Suprapubic skin (tissue), 4 donors: Measurements from ENCODE around the gene C2CD4D. TPM values are rescaled to one million over a fixed set of nuclear protein-coding genes. Genes with fewer than 3 reads are reported as not detected.
"Not testable (repeated sequence)": the region's sequence is repeated elsewhere in the genome, so short reads cannot be mapped to it uniquely, and the experiment has no call there.

Source experiments
- DNase-seq, 2 donors: peaks; one replicate each; pipeline ENCODE4 v3.0.0-alpha.2; 2019; ENCODE audit warnings: low spot score in 2 of 2
- H3K27ac ChIP-seq: fragments of 200-600 bp; sonication (generic); one replicate; pipeline ENCODE4 v1.5.1; 2019
- H3K27me3 ChIP-seq: fragments of 200-600 bp; sonication (generic); one replicate; pipeline ENCODE4 v1.5.1; 2019
- H3K36me3 ChIP-seq: fragments of 200-600 bp; sonication (generic); one replicate; pipeline ENCODE4 v1.5.1; 2019
- H3K4me1 ChIP-seq: fragments of 200-600 bp; sonication (generic); one replicate; pipeline ENCODE4 v1.5.1; 2019
- H3K4me3 ChIP-seq: fragments of 200-600 bp; sonication (generic); one replicate; pipeline ENCODE4 v1.5.1; 2019; ENCODE audit warnings: mild to moderate bottlenecking
- H3K9me3 ChIP-seq: fragments of 200-600 bp; sonication (generic); one replicate; pipeline ENCODE4 v1.5.1; 2019
- EP300 ChIP-seq: sonication (generic); formaldehyde crosslinking; IDR thresholded peaks from one replicate; pipeline ENCODE4 v1.6.1; 2017; ENCODE audit warnings: antibody characterized with exemption
- POLR2A ChIP-seq, 2 donors: fragments of 450-650 bp; IDR thresholded peaks; one replicate each; pipeline ENCODE4 v1.6.1; 2017; ENCODE audit warnings: antibody characterized with exemption in 2 of 2, mild to moderate bottlenecking in 2 of 2, moderate library complexity in 2 of 2
- POLR2AphosphoS5 ChIP-seq, 3 donors: sonication (generic); formaldehyde crosslinking; IDR thresholded peaks; one replicate each; pipeline ENCODE4 v1.6.1; 2017; ENCODE audit warnings: antibody characterized with exemption in 3 of 3
- WGBS: methylation state at CpG from one replicate; pipeline ENCODE4 v1.1.5; 2018; 5-methylcytosine and 5-hydroxymethylcytosine counted together
- total RNA-seq, 4 donors: library from RNA; depleted of rRNA; stranded (reverse); fragments of >200 nt; gene quantifications; one replicate each; pipeline ENCODE4 v1.1.0, GENCODE V29; 2016
- TF ChIP-seq, protein P1 (sequence below), 2 donors: fragments of 200-600 bp in 1 of 2; fragments of 450-650 bp in 1 of 2; sonication (generic) in 1 of 2; IDR thresholded peaks; one replicate each; pipeline ENCODE4 v1.5.1; 2016 to 2019; ENCODE audit warnings: antibody characterized with exemption in 2 of 2, mild to moderate bottlenecking in 1 of 2, moderate library complexity in 1 of 2

C2CD4D gene
- total RNA-seq, result 1 to 10 TPM in 3 of 4 donors, under 1 TPM in 1; 0.68 to 7.3 (median 2.1) TPM

- TF ChIP-seq POLR2AphosphoS5 (IDR thresholded peaks at IDR 0.05) (peak in 1 of 3 donors; percentile 67), POLR2A (IDR thresholded peaks at IDR 0.05) (peak in 1 of 2 donors; percentile 23), EP300 (no peak)
- TF ChIP-seq, protein P1, sequence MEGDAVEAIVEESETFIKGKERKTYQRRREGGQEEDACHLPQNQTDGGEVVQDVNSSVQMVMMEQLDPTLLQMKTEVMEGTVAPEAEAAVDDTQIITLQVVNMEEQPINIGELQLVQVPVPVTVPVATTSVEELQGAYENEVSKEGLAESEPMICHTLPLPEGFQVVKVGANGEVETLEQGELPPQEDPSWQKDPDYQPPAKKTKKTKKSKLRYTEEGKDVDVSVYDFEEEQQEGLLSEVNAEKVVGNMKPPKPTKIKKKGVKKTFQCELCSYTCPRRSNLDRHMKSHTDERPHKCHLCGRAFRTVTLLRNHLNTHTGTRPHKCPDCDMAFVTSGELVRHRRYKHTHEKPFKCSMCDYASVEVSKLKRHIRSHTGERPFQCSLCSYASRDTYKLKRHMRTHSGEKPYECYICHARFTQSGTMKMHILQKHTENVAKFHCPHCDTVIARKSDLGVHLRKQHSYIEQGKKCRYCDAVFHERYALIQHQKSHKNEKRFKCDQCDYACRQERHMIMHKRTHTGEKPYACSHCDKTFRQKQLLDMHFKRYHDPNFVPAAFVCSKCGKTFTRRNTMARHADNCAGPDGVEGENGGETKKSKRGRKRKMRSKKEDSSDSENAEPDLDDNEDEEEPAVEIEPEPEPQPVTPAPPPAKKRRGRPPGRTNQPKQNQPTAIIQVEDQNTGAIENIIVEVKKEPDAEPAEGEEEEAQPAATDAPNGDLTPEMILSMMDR (IDR thresholded peaks at IDR 0.05), result no peak
- Histone ChIP-seq H3K27ac (peak within 1 kb of the TSS; percentile 91), H3K27me3 (peaks cover 12% of the 10 kb centered on the region), H3K4me3 (peak within 1 kb of the TSS; percentile 48), H3K4me1 (peaks cover 48% of the 10 kb centered on the region), H3K36me3 (no peaks in the 10 kb centered on the region), H3K9me3 (no peaks in the 10 kb centered on the region)
- 19% methylated on average over 23 of the region's 47 CpGs for WGBS
- peak in 1 of 2 donors; percentile 75 for DNase-seq
Measured at GRCh38 chr1:151839457-151840403, at the start of gene C2CD4D. Gene C2CD4D, minus strand, starts transcription at chr1:151839820. Its CDS starts 831 bp downstream, at chr1:151838989.

GRCh38 chr1:151888972-151889570 lies 49.5 kb upstream of the C2CD4D start:
- TF ChIP-seq POLR2AphosphoS5 (IDR thresholded peaks at IDR 0.05) (no peak), POLR2A (IDR thresholded peaks at IDR 0.05) (no peak), EP300 (no peak)
- TF ChIP-seq, protein P1 (IDR thresholded peaks at IDR 0.05), result no peak
- Histone ChIP-seq H3K27ac (no peak overlapping the region), H3K27me3 (no peaks in the 10 kb centered on the region), H3K36me3 (peaks cover 10% of the 10 kb centered on the region), H3K4me3 (no peak overlapping the region), H3K9me3 (no peaks in the 10 kb centered on the region), H3K4me1 (no peaks in the 10 kb centered on the region)
- 93% methylated on average over 2 of the region's 2 CpGs for WGBS
- no peak for DNase-seq

DNA sequence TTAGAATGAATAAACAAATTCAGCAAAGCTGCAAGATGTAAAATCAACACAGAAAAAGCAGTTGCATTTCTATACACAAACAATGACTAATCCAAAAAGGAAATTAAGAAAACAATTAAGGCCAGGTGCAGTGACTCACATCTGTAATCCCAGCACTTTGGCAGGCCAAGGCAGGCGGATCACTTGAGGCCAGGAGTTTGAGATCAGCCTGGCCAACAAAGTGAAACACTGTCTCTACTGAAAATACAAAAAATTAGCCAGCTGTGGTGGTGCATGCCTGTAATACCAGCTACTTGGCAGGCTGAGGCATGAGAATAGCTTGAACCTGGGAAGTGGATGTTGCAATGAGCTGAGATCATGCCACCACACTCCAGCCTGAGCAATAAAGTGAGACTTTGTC lies 47.4 kb upstream of the C2CD4D start:
- Histone ChIP-seq H3K27ac (no peak overlapping the region), H3K4me1 (no peaks in the 10 kb centered on the region), H3K4me3 (no peak overlapping the region), H3K36me3 (peaks cover 5% of the 10 kb centered on the region), H3K27me3 (no peaks in the 10 kb centered on the region), H3K9me3 (no peaks in the 10 kb centered on the region)
- 23% methylated on average over 1 of the region's 1 CpG for WGBS
- TF ChIP-seq EP300 (no peak), POLR2A (IDR thresholded peaks at IDR 0.05) (no peak), POLR2AphosphoS5 (IDR thresholded peaks at IDR 0.05) (no peak)
- TF ChIP-seq, protein P1 (IDR thresholded peaks at IDR 0.05), result no peak
- DNase-seq, result no peak

- no peaks in the 10 kb centered on the region for H3K27me3 ChIP-seq
- no peaks in the 10 kb centered on the region for H3K4me1 ChIP-seq
- TF ChIP-seq EP300 (no peak), POLR2AphosphoS5 (IDR thresholded peaks at IDR 0.05) (no peak), POLR2A (IDR thresholded peaks at IDR 0.05) (no peak)
- TF ChIP-seq, protein P1 (IDR thresholded peaks at IDR 0.05), result no peak
- H3K27ac ChIP-seq, result no peak overlapping the region
- no peaks in the 10 kb centered on the region for H3K9me3 ChIP-seq
- peaks cover 4% of the 10 kb centered on the region for H3K36me3 ChIP-seq
- no peak overlapping the region for H3K4me3 ChIP-seq
- DNase-seq, result no peak
- WGBS, result 68% methylated on average over 1 of the region's 1 CpG
Measured at GRCh38 chr1:151885479-151885878, 45.9 kb upstream of the C2CD4D start.

DNA sequence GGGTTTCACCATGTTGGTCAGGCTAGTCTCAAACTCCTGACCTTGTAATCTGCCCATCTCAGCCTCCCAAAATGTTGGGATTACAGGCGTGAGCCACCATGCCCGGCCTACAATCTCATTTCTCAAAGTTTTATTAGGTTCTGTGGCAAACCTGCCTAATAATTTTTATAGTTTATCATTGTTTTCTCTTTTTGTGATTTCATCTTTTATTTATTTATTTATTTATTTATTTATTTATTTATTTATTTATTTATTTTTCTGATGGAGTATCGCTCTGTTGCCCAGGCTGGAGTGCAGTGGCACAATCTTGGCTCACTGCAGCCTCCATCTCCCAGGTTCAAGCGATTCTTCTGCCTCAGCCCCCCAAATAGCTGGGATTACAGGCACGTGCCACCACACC lies 45.3 kb upstream of the C2CD4D start:
- not testable (repeated sequence) for H3K4me3 ChIP-seq, H3K4me1 ChIP-seq, H3K27ac ChIP-seq, H3K36me3 ChIP-seq, DNase-seq, H3K9me3 ChIP-seq, H3K27me3 ChIP-seq
- over 99% methylated on average over 5 of the region's 5 CpGs for WGBS

DNA sequence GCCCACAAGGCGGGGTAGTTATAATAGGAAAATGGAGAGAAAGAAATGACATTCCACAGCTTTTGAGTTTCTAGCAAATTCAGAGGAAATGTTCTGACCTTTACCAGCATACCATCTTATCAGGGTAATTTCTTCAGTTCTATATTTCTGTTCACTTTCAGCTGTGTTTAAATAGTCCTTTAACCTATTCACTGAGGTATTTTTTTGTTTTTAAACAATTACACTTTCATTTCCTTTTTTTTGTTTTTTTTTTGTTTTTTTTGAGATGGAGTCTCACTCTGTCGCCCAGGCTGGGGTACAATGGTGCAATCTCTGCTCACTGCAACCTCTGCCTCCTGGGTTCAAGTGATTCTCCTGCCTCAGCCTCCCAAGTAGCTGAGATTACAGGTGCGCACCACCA lies 44.8 kb upstream of the C2CD4D start:
- H3K36me3 ChIP-seq, H3K27ac ChIP-seq, H3K4me1 ChIP-seq, H3K27me3 ChIP-seq, H3K4me3 ChIP-seq, DNase-seq, H3K9me3 ChIP-seq: not testable (repeated sequence)
- 88% methylated on average over 3 of the region's 3 CpGs for WGBS

GRCh38 chr1:151883898-151884297 lies 44.3 kb upstream of the C2CD4D start:
- H3K27ac ChIP-seq, H3K27me3 ChIP-seq, H3K4me3 ChIP-seq, H3K36me3 ChIP-seq, DNase-seq, H3K9me3 ChIP-seq, H3K4me1 ChIP-seq: not testable (repeated sequence)
- WGBS, result 94% methylated on average over 4 of the region's 4 CpGs

- H3K27ac ChIP-seq, H3K9me3 ChIP-seq, DNase-seq, H3K4me3 ChIP-seq, H3K36me3 ChIP-seq, H3K4me1 ChIP-seq, H3K27me3 ChIP-seq: not testable (repeated sequence)
- 90% methylated on average over 5 of the region's 5 CpGs for WGBS
Measured at GRCh38 chr1:151882918-151883317, 43.3 kb upstream of the C2CD4D start.
